H9 (cell line): ENCODE data around the gene MGAT4D. TPM values are rescaled to one million over a fixed set of nuclear protein-coding genes. Genes with fewer than 3 reads are reported as not detected.

Source experiments
- DNase-seq: peaks from one replicate; pipeline ENCODE4 v3.0.0-alpha.2; 2017
- H2AFZ ChIP-seq: one replicate; pipeline ENCODE4 v1.6.1; 2013; ENCODE audit warnings: mild to moderate bottlenecking, low read length, control low read depth, moderate library complexity
- H2AK5ac ChIP-seq: 2 replicates; pipeline ENCODE4 v1.6.1; 2013; ENCODE audit warnings: low read length, control low read depth, mixed read lengths; ENCODE audit not compliant: insufficient read length
- H2BK120ac ChIP-seq: one replicate; pipeline ENCODE4 v1.6.1; 2013; ENCODE audit warnings: low read depth, mild to moderate bottlenecking, low read length, control low read depth, inconsistent platforms; ENCODE audit not compliant: poor library complexity, severe bottlenecking
- H2BK12ac ChIP-seq: 2 replicates; pipeline ENCODE4 v1.6.1; 2013; ENCODE audit warnings: low read length, control low read depth, mixed read lengths, low read depth; ENCODE audit not compliant: insufficient read length
- H2BK15ac ChIP-seq: 2 replicates; pipeline ENCODE4 v1.6.1; 2013; ENCODE audit warnings: low read depth, low read length, control low read depth
- H2BK20ac ChIP-seq: one replicate; pipeline ENCODE4 v1.6.1; 2013; ENCODE audit warnings: low read depth, mild to moderate bottlenecking, low read length, control low read depth, inconsistent platforms; ENCODE audit not compliant: poor library complexity, severe bottlenecking
- H2BK5ac ChIP-seq: 2 replicates; pipeline ENCODE4 v1.6.1; 2013; ENCODE audit warnings: low read length, control low read depth, mixed read lengths; ENCODE audit not compliant: insufficient read length
- H3K14ac ChIP-seq: 2 replicates; pipeline ENCODE4 v1.6.1; 2013; ENCODE audit warnings: low read length, control low read depth; ENCODE audit not compliant: insufficient read depth
- H3K18ac ChIP-seq: 2 replicates; pipeline ENCODE4 v1.6.1; 2013; ENCODE audit warnings: low read depth, mild to moderate bottlenecking, mixed read lengths, low read length, control low read depth; ENCODE audit not compliant: insufficient read length
- H3K23ac ChIP-seq: 2 replicates; pipeline ENCODE4 v1.6.1; 2013; ENCODE audit warnings: low read length, control low read depth, mixed read lengths, low read depth; ENCODE audit not compliant: insufficient read length
- H3K23me2 ChIP-seq: 2 replicates; pipeline ENCODE4 v1.6.1; 2013; ENCODE audit warnings: low read depth, mild to moderate bottlenecking, mixed read lengths, low read length, control low read depth; ENCODE audit not compliant: insufficient read length, poor library complexity, severe bottlenecking
- H3K27ac ChIP-seq: 2 replicates; pipeline ENCODE4 v1.5.1; 2013; ENCODE audit warnings: low read length, control low read depth, mixed read lengths, low read depth; ENCODE audit not compliant: insufficient read length
- H3K27me3 ChIP-seq: 2 replicates; pipeline ENCODE4 v1.6.1; 2013; ENCODE audit warnings: low read length, control low read depth, inconsistent platforms; ENCODE audit not compliant: insufficient read depth
- H3K4ac ChIP-seq: 2 replicates; pipeline ENCODE4 v1.6.1; 2013; ENCODE audit warnings: low read depth, mild to moderate bottlenecking, control low read depth, inconsistent platforms, low read length, moderate library complexity
- H3K4me1 ChIP-seq: 2 replicates; pipeline ENCODE4 v1.6.1; 2013; ENCODE audit warnings: low read length, control low read depth, inconsistent platforms; ENCODE audit not compliant: insufficient read depth
- H3K4me2 ChIP-seq: 2 replicates; pipeline ENCODE4 v1.6.1; 2013; ENCODE audit warnings: low read length, control low read depth, mixed read lengths; ENCODE audit not compliant: insufficient read length, insufficient read depth
- H3K56ac ChIP-seq: 2 replicates; pipeline ENCODE4 v1.6.1; 2013; ENCODE audit warnings: low read depth, mild to moderate bottlenecking, mixed read lengths, low read length, control low read depth; ENCODE audit not compliant: insufficient read length
- H3K79me1 ChIP-seq: 2 replicates; pipeline ENCODE4 v1.6.1; 2013; ENCODE audit warnings: low read depth, mild to moderate bottlenecking, moderate library complexity, low read length, control low read depth, inconsistent platforms; ENCODE audit not compliant: insufficient read depth, poor library complexity, severe bottlenecking
- H3K79me2 ChIP-seq: 2 replicates; pipeline ENCODE4 v1.6.1; 2013; ENCODE audit warnings: low read length, control low read depth, inconsistent platforms; ENCODE audit not compliant: insufficient read depth
- H3K9ac ChIP-seq: 2 replicates; pipeline ENCODE4 v1.6.1; 2013; ENCODE audit warnings: low read length, control low read depth, mixed read lengths; ENCODE audit not compliant: insufficient read length; ENCODE audit errors: extremely low read depth
- H3K9me3 ChIP-seq: one replicate; pipeline ENCODE4 v1.6.1; 2013; ENCODE audit warnings: low read depth, low read length, inconsistent platforms; ENCODE audit not compliant: control insufficient read depth
- H3T11ph ChIP-seq: one replicate; pipeline ENCODE4 v1.6.1; 2013; ENCODE audit warnings: mild to moderate bottlenecking, low read length, control low read depth, inconsistent platforms
- H4K20me1 ChIP-seq: one replicate; pipeline ENCODE4 v1.6.1; 2013; ENCODE audit not compliant: control insufficient read depth, insufficient read length, insufficient read depth
- H4K5ac ChIP-seq: 2 replicates; pipeline ENCODE4 v1.6.1; 2013; ENCODE audit warnings: low read depth, mild to moderate bottlenecking, mixed read lengths, low read length, control low read depth; ENCODE audit not compliant: insufficient read length
- H4K8ac ChIP-seq: replicated peaks from 2 replicates; pipeline ENCODE4 v1.6.1; 2013; ENCODE audit warnings: low read length, control low read depth, mixed read lengths, low read depth; ENCODE audit not compliant: insufficient read length
- H4K91ac ChIP-seq: 2 replicates; pipeline ENCODE4 v1.6.1; 2013; ENCODE audit warnings: low read depth, mild to moderate bottlenecking, moderate library complexity, mixed read lengths, low read length, control low read depth; ENCODE audit not compliant: insufficient read length
- H3K27ac Mint-ChIP-seq, 3 experiments: 2 replicates in 2 of 3; 3 replicates in 1 of 3; pipeline ENCODE4 v1.8.0; 2020 to 2021; ENCODE audit warnings: mixed read lengths in 3 of 3, mild to moderate bottlenecking in 1 of 3, moderate library complexity in 1 of 3
- H3K27me3 Mint-ChIP-seq: 2 replicates; pipeline ENCODE4 v1.8.0; 2021; ENCODE audit warnings: low read depth, mild to moderate bottlenecking, moderate library complexity, mixed read lengths
- H3K36me3 Mint-ChIP-seq, 3 experiments: 2 replicates in 2 of 3; 3 replicates in 1 of 3; pipeline ENCODE4 v1.8.0; 2020 to 2021; ENCODE audit warnings: low read depth in 3 of 3, mixed read lengths in 3 of 3; ENCODE audit not compliant: insufficient read depth in 1 of 3
- H3K4me1 Mint-ChIP-seq, 2 experiments: 2 replicates each; pipeline ENCODE4 v1.8.0; 2020; ENCODE audit warnings: mixed read lengths in 2 of 2
- H3K4me3 Mint-ChIP-seq, 2 experiments: 2 replicates in 1 of 2; 3 replicates in 1 of 2; pipeline ENCODE4 v1.8.0; 2020 to 2021; ENCODE audit warnings: mild to moderate bottlenecking in 2 of 2, mixed read lengths in 2 of 2, moderate library complexity in 1 of 2
- H3K9me3 Mint-ChIP-seq, 2 experiments: 2 replicates in 1 of 2; 3 replicates in 1 of 2; pipeline ENCODE4 v1.8.0; 2020; ENCODE audit warnings: mild to moderate bottlenecking in 2 of 2, mixed read lengths in 2 of 2, moderate library complexity in 1 of 2
- WGBS: extraction: QIAGEN DNeasy Blood & Tissue Kit; methylation state at CpG from one replicate; pipeline ENCODE4 v1.1.7; 2013; ENCODE audit warnings: missing lambda C conversion rate, low lambda C conversion rate, mixed read lengths; ENCODE audit not compliant: insufficient read length; ENCODE audit errors: extremely low coverage; 5-methylcytosine and 5-hydroxymethylcytosine counted together
- total RNA-seq: library from RNA; stranded (reverse); gene quantifications from 2 replicates; pipeline ENCODE4 v1.2.1, GENCODE V29; 2021
- TF ChIP-seq, protein P1 (sequence below): fragments of 200-600 bp; sonication (generic); conservative IDR thresholded peaks from 3 replicates; pipeline ENCODE4 v1.8.0; 2021; ENCODE audit warnings: antibody characterized with exemption, mild to moderate bottlenecking

The MGAT4D gene
- total RNA-seq, 1 experiment from 2014 or later, result not detected

DNA sequence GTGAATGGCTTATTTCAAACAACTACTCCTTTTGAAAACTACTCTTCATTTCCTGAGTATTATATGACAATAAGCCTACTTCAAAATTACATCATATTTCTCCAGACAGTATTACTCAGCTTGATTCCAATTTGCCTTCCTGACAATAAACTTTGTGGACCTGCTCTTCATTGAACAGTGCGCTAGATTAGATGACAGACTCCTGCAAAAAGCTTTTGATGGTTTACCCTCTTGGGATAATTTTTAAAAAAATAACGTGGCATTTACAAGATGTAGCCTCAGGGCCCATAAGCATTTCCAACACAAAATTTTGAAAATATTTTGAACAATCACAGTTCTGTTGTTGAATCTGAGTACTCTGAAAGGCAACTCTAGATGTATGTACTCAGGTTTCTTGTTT is 25.9 kb downstream of the MGAT4D start:
- DNase-seq, result no peak
- no peak overlapping the region for H2BK5ac ChIP-seq
- H3K23ac ChIP-seq, result no peak overlapping the region
- no peaks in the 10 kb centered on the region for H3K9me3 ChIP-seq
- Mint-ChIP-seq H3K9me3 (no peaks in the 10 kb centered on the region), H3K4me3 (no peak overlapping the region), H3K36me3 (no peaks in the 10 kb centered on the region), H3K4me1 (peaks cover 0 to 6% of the 10 kb centered on the region in 2 experiments; a peak in 2 of 4 replicates), H3K27me3 (peaks cover 2% of the 10 kb centered on the region), H3K27ac (no peak overlapping the region)
- H4K8ac ChIP-seq, result no peak overlapping the region
- WGBS, result no CpG with 5 or more reads among the region's 2 CpGs
- no peak overlapping the region for H3K14ac ChIP-seq
- no peak overlapping the region for H2AFZ ChIP-seq
- no peaks in the 10 kb centered on the region for H3K79me1 ChIP-seq
- no peak overlapping the region for H2BK15ac ChIP-seq
- no peak overlapping the region for H4K91ac ChIP-seq
- H3T11ph ChIP-seq, result no peak overlapping the region
- no peaks in the 10 kb centered on the region for H3K27me3 ChIP-seq
- H3K56ac ChIP-seq, result no peak overlapping the region
- H3K27ac ChIP-seq, result no peak overlapping the region
- no peak overlapping the region for H2BK20ac ChIP-seq
- H2BK12ac ChIP-seq, result no peak overlapping the region
- H3K9ac ChIP-seq, result no peak overlapping the region
- no peaks in the 10 kb centered on the region for H3K79me2 ChIP-seq
- H3K4me2 ChIP-seq, result no peak overlapping the region
- H3K4ac ChIP-seq, result no peak overlapping the region
- H4K20me1 ChIP-seq, result no peaks in the 10 kb centered on the region
- no peaks in the 10 kb centered on the region for H3K4me1 ChIP-seq
- no peak overlapping the region for H3K18ac ChIP-seq
- H2AK5ac ChIP-seq, result no peak overlapping the region
- no peak overlapping the region for H4K5ac ChIP-seq
- TF ChIP-seq, protein P1, sequence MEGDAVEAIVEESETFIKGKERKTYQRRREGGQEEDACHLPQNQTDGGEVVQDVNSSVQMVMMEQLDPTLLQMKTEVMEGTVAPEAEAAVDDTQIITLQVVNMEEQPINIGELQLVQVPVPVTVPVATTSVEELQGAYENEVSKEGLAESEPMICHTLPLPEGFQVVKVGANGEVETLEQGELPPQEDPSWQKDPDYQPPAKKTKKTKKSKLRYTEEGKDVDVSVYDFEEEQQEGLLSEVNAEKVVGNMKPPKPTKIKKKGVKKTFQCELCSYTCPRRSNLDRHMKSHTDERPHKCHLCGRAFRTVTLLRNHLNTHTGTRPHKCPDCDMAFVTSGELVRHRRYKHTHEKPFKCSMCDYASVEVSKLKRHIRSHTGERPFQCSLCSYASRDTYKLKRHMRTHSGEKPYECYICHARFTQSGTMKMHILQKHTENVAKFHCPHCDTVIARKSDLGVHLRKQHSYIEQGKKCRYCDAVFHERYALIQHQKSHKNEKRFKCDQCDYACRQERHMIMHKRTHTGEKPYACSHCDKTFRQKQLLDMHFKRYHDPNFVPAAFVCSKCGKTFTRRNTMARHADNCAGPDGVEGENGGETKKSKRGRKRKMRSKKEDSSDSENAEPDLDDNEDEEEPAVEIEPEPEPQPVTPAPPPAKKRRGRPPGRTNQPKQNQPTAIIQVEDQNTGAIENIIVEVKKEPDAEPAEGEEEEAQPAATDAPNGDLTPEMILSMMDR, result no peak
- no peaks in the 10 kb centered on the region for H3K23me2 ChIP-seq
- no peak overlapping the region for H2BK120ac ChIP-seq
